Lower leg skin (tissue), 4 donors: ENCODE results near the gene LDB3. TPM values are rescaled to one million over a fixed set of nuclear protein-coding genes. Genes with fewer than 3 reads are reported as not detected.

Source experiments
- DNase-seq, 2 donors: peaks; one replicate each; pipeline ENCODE4 v3.0.0-alpha.2; 2019; ENCODE audit warnings: low spot score in 2 of 2
- H3K4me3 ChIP-seq: fragments of 200-600 bp; sonication (generic); 2 replicates; pipeline ENCODE4 v1.5.1; 2017; ENCODE audit warnings: mild to moderate bottlenecking, low read depth; ENCODE audit not compliant: poor library complexity, severe bottlenecking
- POLR2A ChIP-seq, 2 donors: fragments of 450-650 bp; IDR thresholded peaks; one replicate each; pipeline ENCODE4 v1.6.1; 2016 to 2017; ENCODE audit warnings: antibody characterized with exemption in 2 of 2, mild to moderate bottlenecking in 1 of 2, moderate library complexity in 1 of 2
- WGBS, 2 donors: methylation state at CpG; one replicate each; pipeline ENCODE4 v1.1.5; 2018; 5-methylcytosine and 5-hydroxymethylcytosine counted together
- intact Hi-C: fragments of 100-400 bp; cut with DNase I; formaldehyde crosslinking; loops from one replicate; pipeline ENCODE4 v1.15.0; 2023; ENCODE audit warnings: low total_unique reads
- total RNA-seq, 4 donors: library from RNA; depleted of rRNA; stranded (reverse); fragments of >200 nt; gene quantifications; one replicate each; pipeline ENCODE4 v1.1.0, GENCODE V29; 2016
- TF ChIP-seq, protein P1 (sequence below), 3 donors: fragments of 450-650 bp; IDR thresholded peaks; one replicate each; pipeline ENCODE4 v1.5.1; 2016; ENCODE audit warnings: antibody characterized with exemption in 3 of 3, mild to moderate bottlenecking in 3 of 3, moderate library complexity in 2 of 3

Gene LDB3
- total RNA-seq, 4 donors from 2014 or later, result 0.46 to 2.9 (median 0.83) TPM

DNA sequence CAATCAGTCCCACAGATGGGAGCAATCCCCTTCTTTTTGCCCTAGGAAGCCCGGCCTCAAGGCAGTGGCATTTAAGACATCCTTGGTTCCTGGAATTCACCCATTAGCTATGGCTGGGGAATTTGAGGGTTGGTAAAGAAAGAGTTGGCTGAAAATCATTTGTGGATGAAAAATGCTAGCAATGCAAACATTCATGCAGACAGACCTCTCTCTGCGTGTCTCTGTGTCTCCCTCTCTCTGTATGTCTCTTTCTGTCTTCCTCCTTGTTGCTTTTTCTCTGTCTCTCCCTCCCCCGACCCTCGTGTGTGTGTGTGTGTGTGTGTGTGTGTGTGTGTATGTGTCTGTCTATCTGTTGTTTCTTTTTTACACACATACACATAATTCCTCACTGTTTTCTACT is 19.4 kb downstream of the LDB3 start:
- intact Hi-C loops, result no loop called here
- no peak for DNase-seq
- 42 to 62% methylated on average over 4 of the region's 4 CpGs for WGBS, 2 donors
- H3K4me3 ChIP-seq, result no peak overlapping the region
- TF ChIP-seq POLR2A (IDR thresholded peaks at IDR 0.05), result no peak
- TF ChIP-seq, protein P1, sequence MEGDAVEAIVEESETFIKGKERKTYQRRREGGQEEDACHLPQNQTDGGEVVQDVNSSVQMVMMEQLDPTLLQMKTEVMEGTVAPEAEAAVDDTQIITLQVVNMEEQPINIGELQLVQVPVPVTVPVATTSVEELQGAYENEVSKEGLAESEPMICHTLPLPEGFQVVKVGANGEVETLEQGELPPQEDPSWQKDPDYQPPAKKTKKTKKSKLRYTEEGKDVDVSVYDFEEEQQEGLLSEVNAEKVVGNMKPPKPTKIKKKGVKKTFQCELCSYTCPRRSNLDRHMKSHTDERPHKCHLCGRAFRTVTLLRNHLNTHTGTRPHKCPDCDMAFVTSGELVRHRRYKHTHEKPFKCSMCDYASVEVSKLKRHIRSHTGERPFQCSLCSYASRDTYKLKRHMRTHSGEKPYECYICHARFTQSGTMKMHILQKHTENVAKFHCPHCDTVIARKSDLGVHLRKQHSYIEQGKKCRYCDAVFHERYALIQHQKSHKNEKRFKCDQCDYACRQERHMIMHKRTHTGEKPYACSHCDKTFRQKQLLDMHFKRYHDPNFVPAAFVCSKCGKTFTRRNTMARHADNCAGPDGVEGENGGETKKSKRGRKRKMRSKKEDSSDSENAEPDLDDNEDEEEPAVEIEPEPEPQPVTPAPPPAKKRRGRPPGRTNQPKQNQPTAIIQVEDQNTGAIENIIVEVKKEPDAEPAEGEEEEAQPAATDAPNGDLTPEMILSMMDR (IDR thresholded peaks at IDR 0.05), result no peak

DNA sequence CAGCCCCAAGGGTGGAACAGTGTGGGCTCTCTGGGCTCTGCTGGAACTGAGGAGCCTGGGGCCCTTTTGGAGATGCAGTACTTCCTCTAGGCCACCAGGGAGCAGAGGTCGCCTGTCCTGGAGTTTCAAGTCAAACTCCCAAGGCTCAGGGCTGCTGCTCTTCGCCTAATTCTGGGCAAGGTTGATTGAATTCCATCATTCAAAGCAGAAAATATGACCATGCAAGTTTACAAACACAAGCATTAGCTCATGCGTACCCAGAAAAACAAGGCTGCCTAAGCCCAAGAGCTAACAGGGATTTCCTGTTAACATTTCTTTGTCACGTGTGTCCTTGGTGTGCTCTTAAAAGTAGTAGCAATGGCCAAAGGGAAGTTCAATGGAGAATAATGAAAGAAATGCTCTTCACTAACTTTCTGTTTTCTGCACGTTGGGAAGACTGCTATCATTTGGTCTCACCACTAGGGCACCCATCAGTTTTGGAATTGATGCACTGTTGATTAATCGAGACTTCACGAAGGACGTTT is 20.1 kb downstream of the LDB3 start:
- 19 to 27% methylated on average over 8 of the region's 8 CpGs for WGBS, 2 donors
- intact Hi-C loops, result no loop called here
- no peak for TF ChIP-seq POLR2A (IDR thresholded peaks at IDR 0.05)
- TF ChIP-seq, protein P1 (IDR thresholded peaks at IDR 0.05), result peak in 1 of 3 donors; percentile 41
- peak; percentile 43 to 91 for DNase-seq
- no peak overlapping the region for H3K4me3 ChIP-seq

DNA sequence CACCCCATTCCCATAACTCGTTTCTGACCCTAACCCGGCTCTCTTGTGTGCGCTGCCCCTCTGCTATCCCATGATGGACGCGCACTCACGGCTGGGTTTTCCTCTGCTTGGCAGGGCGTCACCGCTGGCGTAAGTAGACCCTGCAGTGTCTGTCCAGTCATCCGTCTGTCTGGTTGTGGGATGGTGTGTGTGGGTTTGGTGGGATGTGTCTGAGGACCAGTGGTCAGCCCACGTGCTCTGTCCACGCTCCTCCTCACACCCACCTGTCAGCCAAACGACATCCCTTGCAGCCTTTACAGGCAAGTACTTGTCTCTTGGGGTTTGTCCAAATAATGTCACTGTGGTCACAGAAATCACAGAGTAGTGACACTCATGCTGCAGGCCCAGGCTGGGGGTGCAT is 20.8 kb downstream of the LDB3 start:
- WGBS, 2 donors, result 86 to 88% methylated on average over 13 of the region's 13 CpGs
- intact Hi-C loops, result no loop called here
- no peak for DNase-seq
- no peak for TF ChIP-seq POLR2A (IDR thresholded peaks at IDR 0.05)
- TF ChIP-seq, protein P1 (IDR thresholded peaks at IDR 0.05), result no peak
- H3K4me3 ChIP-seq, result no peak overlapping the region

DNA sequence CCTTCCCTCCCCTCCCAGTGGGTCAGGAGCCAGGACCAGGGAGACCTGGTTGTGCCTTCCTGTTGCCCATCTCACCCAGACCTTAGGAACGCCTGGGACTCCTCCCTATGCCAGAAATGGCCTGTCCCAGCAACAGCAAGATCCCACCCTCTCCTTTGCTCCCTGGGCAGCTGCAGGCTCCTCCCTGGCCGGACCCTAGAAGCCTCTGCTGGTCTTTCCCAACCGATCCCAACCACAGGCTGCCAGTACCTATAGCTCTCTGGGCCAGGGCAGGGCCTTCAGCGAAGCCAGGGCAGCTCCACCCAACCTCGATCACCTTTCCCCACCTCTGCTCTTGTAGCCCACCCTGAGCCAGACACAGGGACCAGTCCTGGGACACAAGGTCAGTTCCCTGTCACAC is 21.9 kb downstream of the LDB3 start:
- H3K4me3 ChIP-seq, result no peak overlapping the region
- no peak for DNase-seq
- TF ChIP-seq, protein P1 (IDR thresholded peaks at IDR 0.05), result no peak
- TF ChIP-seq POLR2A (IDR thresholded peaks at IDR 0.05), result no peak
- intact Hi-C loops, result loop anchor here (10.0 kb wide), 1 partner anchor 205 kb away; no protein-coding TSS in a partner anchor
- WGBS, 2 donors, result 88 to 96% methylated on average over 5 of the region's 5 CpGs

DNA sequence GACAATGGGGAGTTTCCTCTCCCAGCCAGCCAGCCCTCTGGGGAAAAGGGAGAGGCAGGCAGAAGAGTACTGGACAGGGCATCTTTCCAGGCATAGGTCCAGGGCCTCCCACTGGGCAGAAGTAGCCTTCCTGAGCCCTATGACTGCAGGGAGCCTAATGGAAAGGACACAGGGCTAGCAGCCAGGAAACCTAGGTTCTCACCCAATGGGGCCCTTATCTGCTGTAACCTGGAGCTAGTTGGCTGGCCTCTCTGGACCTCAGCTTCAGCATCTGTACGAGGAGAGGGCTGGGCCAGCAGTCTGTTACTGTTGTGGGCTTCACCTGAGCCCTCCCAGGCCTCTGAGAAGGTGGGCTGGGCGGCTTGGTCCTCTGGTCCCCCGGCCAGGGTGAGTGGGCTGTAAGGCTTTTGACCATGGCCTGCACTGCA is 22.4 kb downstream of the LDB3 start:
- 85% methylated on average over 3 of the region's 3 CpGs; no CpG with 5 or more reads in 1 of the 2 donors for WGBS, 2 donors
- TF ChIP-seq, protein P1 (IDR thresholded peaks at IDR 0.05), result no peak
- TF ChIP-seq POLR2A (IDR thresholded peaks at IDR 0.05), result no peak
- intact Hi-C loops, result loop anchor here (10.0 kb wide), 1 partner anchor 204 kb away; no protein-coding TSS in a partner anchor
- DNase-seq, result no peak
- H3K4me3 ChIP-seq, result no peak overlapping the region
